CD4-positive, alpha-beta memory T cell (primary cell): ENCODE measurements around the gene UBASH3A. TPM values are rescaled to one million over a fixed set of nuclear protein-coding genes. Genes with fewer than 3 reads are reported as not detected.

Experiments used
- CTCF ChIA-PET: fragments of 350-600 bp; sonication (Branson Sonifier 250); formaldehyde crosslinking; loops from one replicate; lab custom pipeline; 2021; ENCODE audit warnings: inconsistent platforms; ENCODE audit not compliant: partially characterized antibody; lab: Charles Lee
- POLR2A ChIA-PET: fragments of 350-600 bp; sonication (Branson Sonifier 250); formaldehyde crosslinking; loops from one replicate; lab custom pipeline; 2021; ENCODE audit not compliant: partially characterized antibody; lab: Charles Lee
- DNase-seq, 5 donors: peaks; one replicate each; pipeline versions ENCODE4 v3.0.0 to v3.0.0-alpha.2; 2020 to 2022; ENCODE audit warnings: mixed read lengths in 1 of 5
- H3K27ac ChIP-seq: one replicate; pipeline ENCODE4 v1.7.0; 2013; ENCODE audit warnings: low read depth, low read length
- H3K27me3 ChIP-seq: 2 replicates; pipeline ENCODE4 v1.7.0; 2013; ENCODE audit warnings: mild to moderate bottlenecking, low read length, moderate library complexity; ENCODE audit not compliant: insufficient read depth
- H3K36me3 ChIP-seq: 2 replicates; pipeline ENCODE4 v1.7.0; 2013; ENCODE audit warnings: mild to moderate bottlenecking, low read length, moderate library complexity; ENCODE audit not compliant: insufficient read depth
- H3K4me1 ChIP-seq: 2 replicates; pipeline ENCODE4 v1.7.0; 2013; ENCODE audit warnings: mild to moderate bottlenecking, low read length, moderate library complexity; ENCODE audit not compliant: insufficient read depth
- H3K4me3 ChIP-seq, 2 donors: one replicate each; pipeline ENCODE4 v1.7.0; 2013; ENCODE audit warnings: low read length in 2 of 2, mild to moderate bottlenecking in 1 of 2
- H3K9me3 ChIP-seq, 2 donors: one replicate each; pipeline ENCODE4 v1.7.0; 2013; ENCODE audit warnings: low read length in 2 of 2, control low read depth in 1 of 2; ENCODE audit not compliant: control insufficient read depth in 1 of 2
- H3K27ac Mint-ChIP-seq, 7 donors: one replicate each; pipeline ENCODE4 v1.8.0; 2020 to 2021; ENCODE audit warnings: mixed read lengths in 7 of 7, mild to moderate bottlenecking in 6 of 7, inconsistent platforms in 3 of 7, moderate library complexity in 3 of 7
- H3K27me3 Mint-ChIP-seq, 2 donors: one replicate each; pipeline ENCODE4 v1.8.0; 2020 to 2021; ENCODE audit warnings: mixed read lengths in 2 of 2
- H3K36me3 Mint-ChIP-seq, 2 donors: one replicate each; pipeline ENCODE4 v1.8.0; 2020 to 2021; ENCODE audit warnings: mixed read lengths in 2 of 2, inconsistent platforms in 1 of 2, mild to moderate bottlenecking in 1 of 2
- H3K4me1 Mint-ChIP-seq, 4 donors: one replicate each; pipeline ENCODE4 v1.8.0; 2020 to 2021; ENCODE audit warnings: mixed read lengths in 4 of 4, mild to moderate bottlenecking in 1 of 4
- H3K4me3 Mint-ChIP-seq, 8 donors: one replicate each; pipeline ENCODE4 v1.8.0; 2020 to 2021; ENCODE audit warnings: mixed read lengths in 8 of 8, mild to moderate bottlenecking in 7 of 8, moderate library complexity in 6 of 8, inconsistent platforms in 3 of 8
- H3K9me3 Mint-ChIP-seq, 8 donors: one replicate each; pipeline ENCODE4 v1.8.0; 2020 to 2021; ENCODE audit warnings: mixed read lengths in 8 of 8, mild to moderate bottlenecking in 5 of 8, inconsistent platforms in 3 of 8, moderate library complexity in 1 of 8
- intact Hi-C: fragments of 100-400 bp; cut with micrococcal nuclease; formaldehyde crosslinking; loops from one replicate; pipeline ENCODE4 v1.15.1; 2023
- polyA plus RNA-seq, 2 donors: library from polyadenylated mRNA; unstranded; fragments of 300-500 nt; fragmentation: Illumina TruSeq; gene quantifications; one replicate each; pipeline ENCODE4 v1.2.3, GENCODE V29; 2021
- total RNA-seq, 2 experiments: library from RNA; stranded (reverse); gene quantifications; one replicate each; pipeline ENCODE4 v1.2.3, GENCODE V29; 2021

Gene UBASH3A
- total and polyA plus RNA-seq, 4 experiments from 2014 or later: 43.1 to 93.6 (median 68.7) TPM

DNA sequence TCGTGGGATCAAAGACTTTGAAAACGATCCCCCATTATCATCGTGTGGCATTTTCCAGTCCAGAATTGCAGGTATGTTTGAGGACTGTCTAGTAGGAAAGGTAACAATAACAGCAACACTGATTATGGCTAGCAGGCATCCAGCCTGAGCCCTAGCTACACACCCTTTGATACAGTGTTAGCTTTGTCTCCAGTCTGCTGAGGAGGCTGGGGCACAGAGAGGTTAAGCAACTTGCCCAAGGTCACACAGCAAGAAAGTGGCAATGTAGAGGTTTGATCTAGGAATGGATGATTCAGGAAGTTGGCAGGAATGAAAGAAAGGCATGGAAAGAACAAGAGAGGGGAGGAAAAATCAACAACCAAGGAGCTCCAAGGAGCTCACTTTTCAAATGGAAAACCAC, 31.2 kb downstream of the UBASH3A start:
- CTCF ChIA-PET: no interaction called here
- no peak for DNase-seq
- Histone ChIP-seq H3K4me1 (peaks cover 31% of the 10 kb centered on the region), H3K4me3 (no peak overlapping the region), H3K36me3 (peaks cover 95% of the 10 kb centered on the region), H3K27ac (no peak overlapping the region), H3K27me3 (no peaks in the 10 kb centered on the region), H3K9me3 (no peaks in the 10 kb centered on the region)
- Mint-ChIP-seq H3K9me3 (no peaks in the 10 kb centered on the region), H3K27ac (peak overlapping the region in 6 of 7 donors; percentile 65 to 88 (median 72)), H3K27me3 (no peaks in the 10 kb centered on the region), H3K4me3 (no peak overlapping the region), H3K4me1 (peaks cover 15 to 57% (median 44%) of the 10 kb centered on the region in 4 donors), H3K36me3 (peaks cover 85 to 87% of the 10 kb centered on the region in 2 donors)
- intact Hi-C loops: no loop called here
- POLR2A ChIA-PET: interaction anchor here (0.7 kb wide), 1 partner anchor 31 kb away, joined by 3 read pairs; the partner anchor contains the start of gene UBASH3A

GRCh38 chr21:42435401-42435800, 31.7 kb downstream of the UBASH3A start:
- Histone ChIP-seq H3K4me1 (peaks cover 36% of the 10 kb centered on the region), H3K27ac (no peak overlapping the region), H3K27me3 (no peaks in the 10 kb centered on the region), H3K9me3 (no peaks in the 10 kb centered on the region), H3K36me3 (peaks cover 95% of the 10 kb centered on the region), H3K4me3 (no peak overlapping the region)
- ChIA-PET POLR2A (interaction anchor here (0.7 to 1.5 kb wide), 2 partner anchors 11 to 31 kb away, joined by 3 to 4 read pairs; partner anchors contain the start of gene UBASH3A), CTCF (interaction anchor here (1.8 kb wide), 1 partner anchor 8 kb away, joined by 5 read pairs; no protein-coding TSS in a partner anchor)
- Mint-ChIP-seq H3K27me3 (no peaks in the 10 kb centered on the region), H3K4me3 (no peak overlapping the region), H3K9me3 (no peaks in the 10 kb centered on the region), H3K27ac (peak overlapping the region in 5 of 7 donors; percentile 1 to 75 (median 70)), H3K36me3 (peaks cover 86 to 90% of the 10 kb centered on the region in 2 donors), H3K4me1 (peaks cover 15 to 62% (median 46%) of the 10 kb centered on the region in 4 donors)
- intact Hi-C loops: no loop called here
- DNase-seq: no peak

GRCh38 chr21:42435833-42436232, 32.1 kb downstream of the UBASH3A start:
- no peak for DNase-seq
- ChIA-PET CTCF (interaction anchor here (1.8 kb wide), 1 partner anchor 9 kb away, joined by 5 read pairs; no protein-coding TSS in a partner anchor), POLR2A (interaction anchor here (1.5 kb wide), 1 partner anchor 11 kb away, joined by 4 read pairs; no protein-coding TSS in a partner anchor)
- H3K27ac ChIP-seq: no peak overlapping the region
- peaks cover 17 to 66% (median 49%) of the 10 kb centered on the region in 4 donors for H3K4me1 Mint-ChIP-seq
- H3K4me1 ChIP-seq: peaks cover 37% of the 10 kb centered on the region
- no peaks in the 10 kb centered on the region for H3K9me3 Mint-ChIP-seq
- H3K36me3 Mint-ChIP-seq: peaks cover 88 to 95% of the 10 kb centered on the region in 2 donors
- H3K4me3 ChIP-seq: no peak overlapping the region
- no peaks in the 10 kb centered on the region for H3K27me3 ChIP-seq
- no peak overlapping the region for H3K4me3 Mint-ChIP-seq
- peaks cover 92% of the 10 kb centered on the region for H3K36me3 ChIP-seq
- intact Hi-C loops: no loop called here
- H3K27ac Mint-ChIP-seq: peak overlapping the region in 4 of 7 donors; percentile 0 to 79 (median 34)
- no peaks in the 10 kb centered on the region for H3K27me3 Mint-ChIP-seq
- no peaks in the 10 kb centered on the region for H3K9me3 ChIP-seq

DNA sequence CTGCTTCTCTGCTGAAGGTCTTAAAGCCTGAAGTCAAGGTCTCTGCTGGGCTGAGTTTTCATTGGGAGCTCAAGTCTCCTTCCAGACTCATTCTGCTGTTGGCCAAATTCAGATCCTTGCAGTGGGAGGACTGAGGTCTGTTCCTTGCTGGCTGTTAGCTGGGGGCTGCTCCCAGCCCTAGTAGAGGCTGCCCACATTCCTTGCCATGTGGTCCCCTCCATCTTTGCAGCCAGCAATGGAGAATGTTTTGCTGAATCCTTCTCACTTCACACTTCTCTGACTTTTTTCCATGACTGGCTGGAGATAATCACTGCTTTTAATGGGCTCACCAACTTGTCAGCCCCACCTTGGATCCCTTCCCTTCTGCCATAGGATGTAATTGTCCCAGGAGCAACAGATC, 33.2 kb downstream of the UBASH3A start:
- H3K27ac ChIP-seq: no peak overlapping the region
- H3K36me3 Mint-ChIP-seq: peaks cover 86 to 94% of the 10 kb centered on the region in 2 donors
- CTCF ChIA-PET: interaction anchor here (1.8 kb wide), 1 partner anchor 10 kb away, joined by 5 read pairs; no protein-coding TSS in a partner anchor

DNA sequence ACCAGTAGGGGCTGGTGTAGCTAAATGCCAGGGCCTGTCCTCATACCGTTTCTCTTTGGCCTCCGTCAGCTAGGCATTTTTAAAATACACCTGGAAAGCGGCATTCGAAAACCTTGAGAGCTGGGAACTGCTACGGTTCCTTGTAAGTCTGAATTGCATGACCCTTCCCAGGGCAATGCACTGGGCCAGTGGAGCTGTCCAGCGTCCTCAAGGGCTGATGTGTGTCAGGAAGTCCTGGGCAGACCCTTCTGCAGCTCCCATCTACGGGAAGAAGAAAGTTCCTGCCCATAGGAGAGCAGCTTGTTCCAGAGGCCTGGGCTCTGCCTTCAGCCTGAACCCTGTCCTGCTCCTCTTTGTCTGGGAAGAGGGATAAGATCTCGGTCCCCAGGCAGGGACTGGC, 34.1 kb downstream of the UBASH3A start:
- Mint-ChIP-seq H3K27ac (peak overlapping the region in 5 of 7 donors; percentile 4 to 84 (median 69)), H3K27me3 (no peaks in the 10 kb centered on the region), H3K36me3 (peaks cover 86 to 94% of the 10 kb centered on the region in 2 donors), H3K4me3 (no peak overlapping the region), H3K9me3 (no peaks in the 10 kb centered on the region), H3K4me1 (peaks cover 18 to 63% (median 44%) of the 10 kb centered on the region in 4 donors)
- no peaks in the 10 kb centered on the region for H3K9me3 ChIP-seq
- CTCF ChIA-PET: no interaction called here
- H3K4me1 ChIP-seq: peaks cover 37% of the 10 kb centered on the region
- H3K27me3 ChIP-seq: no peaks in the 10 kb centered on the region
- POLR2A ChIA-PET: interaction anchor here (1.4 kb wide), 1 partner anchor 33 kb away, joined by 5 read pairs; the partner anchor contains the start of gene UBASH3A
- intact Hi-C loops: no loop called here
- H3K4me3 ChIP-seq: no peak overlapping the region
- DNase-seq: no peak
- peaks cover 89% of the 10 kb centered on the region for H3K36me3 ChIP-seq
- no peak overlapping the region for H3K27ac ChIP-seq

More for the DNA sequence above, 33.2 kb downstream of the UBASH3A start:
- DNase-seq: no peak
- Mint-ChIP-seq H3K27me3 (no peaks in the 10 kb centered on the region), H3K4me1 (peaks cover 18 to 68% (median 48%) of the 10 kb centered on the region in 4 donors), H3K9me3 (no peaks in the 10 kb centered on the region), H3K27ac (peak overlapping the region in 3 of 7 donors; percentile 39 to 84 (median 77)), H3K4me3 (no peak overlapping the region)
- H3K4me1 ChIP-seq: peaks cover 37% of the 10 kb centered on the region
- H3K27me3 ChIP-seq: no peaks in the 10 kb centered on the region
- H3K36me3 ChIP-seq: peaks cover 89% of the 10 kb centered on the region
- intact Hi-C loops: no loop called here
- no peaks in the 10 kb centered on the region for H3K9me3 ChIP-seq
- POLR2A ChIA-PET: interaction anchor here (1.4 to 1.5 kb wide), 2 partner anchors 12 to 33 kb away, joined by 4 to 5 read pairs; partner anchors contain the start of gene UBASH3A
- no peak overlapping the region for H3K4me3 ChIP-seq

GRCh38 chr21:42438316-42439205, 34.9 kb downstream of the UBASH3A start:
- POLR2A ChIA-PET: interaction anchor here (0.9 to 1.4 kb wide), 3 partner anchors 13 to 35 kb away, joined by 3 to 12 read pairs (median 6); partner anchors contain the start of gene UBASH3A
- CTCF ChIA-PET: no interaction called here
- Mint-ChIP-seq H3K36me3 (peaks cover 79 to 94% of the 10 kb centered on the region in 2 donors), H3K9me3 (no peaks in the 10 kb centered on the region), H3K4me1 (peaks cover 18 to 59% (median 40%) of the 10 kb centered on the region in 4 donors), H3K27me3 (no peaks in the 10 kb centered on the region), H3K27ac (peak overlapping the region in 6 of 7 donors; percentile 65 to 84 (median 78)), H3K4me3 (no peak overlapping the region)
- Histone ChIP-seq H3K4me1 (peaks cover 34% of the 10 kb centered on the region), H3K27ac (no peak overlapping the region), H3K4me3 (no peak overlapping the region), H3K36me3 (peaks cover 85% of the 10 kb centered on the region), H3K9me3 (no peaks in the 10 kb centered on the region), H3K27me3 (no peaks in the 10 kb centered on the region)
- DNase-seq: no peak
- intact Hi-C loops: no loop called here
